Central memory CD8-positive, alpha-beta T cell (primary cell): Measurements from ENCODE around the gene TAS2R43.
"Not testable (repeated sequence)": the region's sequence is repeated elsewhere in the genome, so short reads cannot be mapped to it uniquely, and the experiment has no call there.

Experiments used
- ATAC-seq: fragments of 150-1000 bp; cut with Tn5 transposase; replicated peaks from 2 replicates; pipeline ENCODE4 v1.10.0; 2022; ENCODE audit warnings: mild to moderate bottlenecking, moderate FRiP score, moderate number of reproducible peaks; ENCODE audit not compliant: poor library complexity, severe bottlenecking; ENCODE audit errors: extremely low read depth
- DNase-seq, 2 donors: peaks; one replicate each; pipeline ENCODE4 v3.0.0; 2021; ENCODE audit warnings: low spot score in 2 of 2
- H3K27ac Mint-ChIP-seq: one replicate; pipeline ENCODE4 v1.8.0; 2022; ENCODE audit warnings: low read depth, mild to moderate bottlenecking, moderate library complexity, mixed read lengths
- H3K27me3 Mint-ChIP-seq: one replicate; pipeline ENCODE4 v1.8.0; 2022; ENCODE audit warnings: mixed read lengths
- H3K36me3 Mint-ChIP-seq: one replicate; pipeline ENCODE4 v1.8.0; 2022; ENCODE audit warnings: mild to moderate bottlenecking, moderate library complexity, mixed read lengths; ENCODE audit not compliant: insufficient read depth
- H3K4me1 Mint-ChIP-seq: one replicate; pipeline ENCODE4 v1.8.0; 2022; ENCODE audit warnings: mixed read lengths
- H3K4me3 Mint-ChIP-seq: one replicate; pipeline ENCODE4 v1.8.0; 2022; ENCODE audit warnings: mild to moderate bottlenecking, moderate library complexity, mixed read lengths
- H3K9me3 Mint-ChIP-seq: one replicate; pipeline ENCODE4 v1.8.0; 2022; ENCODE audit warnings: mixed read lengths

Gene TAS2R43, protein sequence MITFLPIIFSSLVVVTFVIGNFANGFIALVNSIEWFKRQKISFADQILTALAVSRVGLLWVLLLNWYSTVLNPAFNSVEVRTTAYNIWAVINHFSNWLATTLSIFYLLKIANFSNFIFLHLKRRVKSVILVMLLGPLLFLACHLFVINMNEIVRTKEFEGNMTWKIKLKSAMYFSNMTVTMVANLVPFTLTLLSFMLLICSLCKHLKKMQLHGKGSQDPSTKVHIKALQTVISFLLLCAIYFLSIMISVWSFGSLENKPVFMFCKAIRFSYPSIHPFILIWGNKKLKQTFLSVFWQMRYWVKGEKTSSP

GRCh38 chr12:11092128-11092527, at the start of gene TAS2R43:
TAS2R43 (minus strand) TSS chr12:11092313; CDS start chr12:11092229, 84 bp downstream.
- Mint-ChIP-seq H3K4me1 (peaks cover 8% of the 10 kb centered on the region), H3K27ac (no peak within 1 kb of the TSS), H3K4me3 (no peak within 1 kb of the TSS), H3K36me3 (no peaks in the 10 kb centered on the region), H3K27me3 (no peaks in the 10 kb centered on the region), H3K9me3 (no peaks in the 10 kb centered on the region)
- ATAC-seq (no peak), DNase-seq (no peak)

DNA sequence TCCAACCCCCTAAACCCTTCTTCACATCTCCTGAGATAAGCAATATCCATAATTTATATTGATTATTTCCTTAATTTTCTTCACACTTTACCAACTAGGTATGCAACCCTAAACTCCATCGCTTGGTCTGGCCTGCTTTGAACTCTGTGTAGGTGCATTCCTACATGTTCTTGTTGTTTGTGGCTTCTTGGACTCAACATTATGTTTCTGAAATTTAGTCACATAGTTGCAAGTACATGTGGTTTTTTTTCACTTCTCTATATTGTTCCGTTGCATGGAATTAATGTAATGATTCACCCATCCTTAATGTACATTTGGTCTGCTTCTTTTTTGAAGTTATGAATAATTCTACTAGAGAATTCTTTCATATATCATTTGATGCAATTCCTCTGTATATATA, 44.0 kb upstream of the TAS2R43 start:
- Mint-ChIP-seq H3K36me3 (peaks cover 6% of the 10 kb centered on the region), H3K27ac (no peak overlapping the region), H3K4me3 (no peak overlapping the region), H3K4me1 (peaks cover 21% of the 10 kb centered on the region), H3K27me3 (no peaks in the 10 kb centered on the region), H3K9me3 (no peaks in the 10 kb centered on the region)
- DNase-seq (no peak), ATAC-seq (no peak)

- no peak for ATAC-seq
Observed at GRCh38 chr12:11134305-11134704, 42.2 kb upstream of the TAS2R43 start, which contains the start of gene TAS2R30. TAS2R30 (minus strand) TSS chr12:11134644; CDS start chr12:11134244, 400 bp downstream.

DNA sequence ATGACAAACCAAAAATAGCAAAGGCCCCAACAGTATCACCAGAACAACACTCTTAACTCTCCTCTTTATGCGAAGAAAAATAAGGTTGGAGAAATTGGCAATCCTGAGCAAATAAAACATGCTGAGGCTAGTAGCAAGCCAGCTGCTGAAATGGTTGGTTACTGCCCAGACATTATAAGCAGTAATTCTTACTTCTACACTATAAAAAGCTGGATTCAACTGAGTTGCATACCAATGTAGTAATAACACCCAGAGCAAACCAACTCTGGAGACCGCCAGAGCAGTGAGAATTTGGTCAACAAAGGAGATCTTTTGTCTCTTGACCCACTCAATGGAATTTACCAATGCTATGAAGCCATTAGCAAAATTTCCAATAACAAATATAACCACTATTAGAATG, 41.7 kb upstream of the TAS2R43 start:
- H3K36me3 Mint-ChIP-seq, result peaks cover 6% of the 10 kb centered on the region
- peaks cover 30% of the 10 kb centered on the region for H3K4me1 Mint-ChIP-seq
- DNase-seq (no peak), ATAC-seq (no peak)
- no peaks in the 10 kb centered on the region for H3K27me3 Mint-ChIP-seq
- no peak overlapping the region for H3K27ac Mint-ChIP-seq
- no peak overlapping the region for H3K4me3 Mint-ChIP-seq
- H3K9me3 Mint-ChIP-seq, result no peaks in the 10 kb centered on the region

More at GRCh38 chr12:11134305-11134704, 42.2 kb upstream of the TAS2R43 start, which contains the start of gene TAS2R30:
- Mint-ChIP-seq H3K36me3 (peaks cover 6% of the 10 kb centered on the region), H3K27ac (no peak within 1 kb of the TSS), H3K27me3 (no peaks in the 10 kb centered on the region), H3K4me1 (peaks cover 30% of the 10 kb centered on the region), H3K4me3 (no peak within 1 kb of the TSS), H3K9me3 (no peaks in the 10 kb centered on the region)
- no peak for DNase-seq

DNA sequence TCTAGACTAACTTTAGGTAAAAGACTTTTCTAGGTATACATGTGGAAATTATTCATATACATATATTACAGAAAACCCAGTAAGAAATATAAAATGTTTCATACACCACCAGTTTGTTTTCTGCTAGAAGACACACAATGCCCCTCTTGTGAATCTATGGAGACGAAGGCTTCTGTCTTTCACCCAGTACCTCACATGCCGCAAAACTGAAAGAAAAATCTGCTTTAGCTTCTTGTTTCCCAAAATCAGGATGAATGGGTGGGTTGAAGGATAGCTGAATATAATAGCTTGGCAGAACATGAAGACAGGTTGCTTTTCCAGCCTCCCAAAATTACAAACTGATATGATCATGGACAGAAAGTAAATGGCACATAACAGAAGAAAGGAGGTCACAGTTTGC, 41.0 kb upstream of the TAS2R43 start:
- H3K4me1 Mint-ChIP-seq, result peaks cover 30% of the 10 kb centered on the region
- H3K36me3 Mint-ChIP-seq, result peaks cover 6% of the 10 kb centered on the region
- H3K9me3 Mint-ChIP-seq, result no peaks in the 10 kb centered on the region
- H3K27ac Mint-ChIP-seq, result no peak overlapping the region
- DNase-seq, result no peak
- ATAC-seq, result no peak
- H3K4me3 Mint-ChIP-seq, result no peak overlapping the region
- H3K27me3 Mint-ChIP-seq, result no peaks in the 10 kb centered on the region

- Mint-ChIP-seq H3K36me3 (peaks cover 6% of the 10 kb centered on the region), H3K4me1 (peaks cover 30% of the 10 kb centered on the region), H3K27me3 (no peaks in the 10 kb centered on the region), H3K4me3 (no peak overlapping the region), H3K27ac (no peak overlapping the region), H3K9me3 (no peaks in the 10 kb centered on the region)
- ATAC-seq (no peak), DNase-seq (no peak)
Observed at GRCh38 chr12:11130999-11131398, 38.9 kb upstream of the TAS2R43 start.

DNA sequence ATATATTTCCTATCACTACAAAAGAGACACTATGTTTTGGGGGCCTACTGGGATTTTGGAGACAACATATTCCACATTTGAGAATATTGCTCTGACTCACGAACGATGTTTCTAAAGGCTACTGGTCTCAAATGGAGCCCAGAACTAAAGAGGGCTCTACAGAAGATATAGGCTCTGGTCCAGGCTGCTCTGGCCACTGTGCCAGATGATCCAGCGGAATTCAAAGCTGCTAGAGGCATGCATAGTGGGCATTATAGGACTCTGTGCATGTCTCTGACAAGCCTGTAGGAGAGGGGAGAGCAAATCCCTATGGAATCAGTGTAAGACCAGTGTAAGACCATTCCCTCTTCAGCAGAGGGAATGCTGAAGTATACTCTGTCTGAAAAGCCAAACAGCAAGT, 38.3 kb upstream of the TAS2R43 start:
- H3K9me3 Mint-ChIP-seq, result no peaks in the 10 kb centered on the region

DNA sequence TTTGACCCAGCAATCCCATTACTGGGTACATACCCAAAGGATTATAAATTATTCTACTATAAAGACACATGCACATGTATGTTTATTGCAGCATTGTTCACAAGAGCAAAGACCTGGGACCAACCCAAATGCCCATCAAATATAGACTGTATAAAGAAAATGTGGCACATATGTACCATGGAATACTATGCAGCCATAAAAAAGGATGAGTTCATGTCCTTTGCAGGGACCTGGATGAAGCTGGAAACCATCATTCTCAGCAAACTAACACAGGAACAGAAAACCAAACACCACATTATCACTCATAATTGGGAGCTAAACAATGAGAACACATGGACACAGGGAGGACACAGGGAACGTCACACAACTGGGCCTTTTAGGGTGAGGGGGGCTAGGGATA, 22.0 kb upstream of the TAS2R43 start:
- not testable (repeated sequence) for H3K36me3 Mint-ChIP-seq

More for the DNA sequence above, 38.3 kb upstream of the TAS2R43 start:
- H3K4me3 Mint-ChIP-seq, result no peak overlapping the region
- no peak for DNase-seq
- peaks cover 6% of the 10 kb centered on the region for H3K36me3 Mint-ChIP-seq
- H3K27ac Mint-ChIP-seq, result no peak overlapping the region
- no peaks in the 10 kb centered on the region for H3K27me3 Mint-ChIP-seq
- ATAC-seq, result no peak
- peaks cover 28% of the 10 kb centered on the region for H3K4me1 Mint-ChIP-seq

GRCh38 chr12:11111213-11111612, 19.1 kb upstream of the TAS2R43 start:
- H3K4me3 Mint-ChIP-seq, H3K27me3 Mint-ChIP-seq, H3K9me3 Mint-ChIP-seq, H3K36me3 Mint-ChIP-seq, H3K27ac Mint-ChIP-seq, DNase-seq, ATAC-seq: not testable (repeated sequence)
- H3K4me1 Mint-ChIP-seq, result peaks cover 63% of the 10 kb centered on the region

More for the DNA sequence above, 22.0 kb upstream of the TAS2R43 start:
- H3K4me3 Mint-ChIP-seq, H3K27ac Mint-ChIP-seq, DNase-seq, H3K27me3 Mint-ChIP-seq, H3K9me3 Mint-ChIP-seq, ATAC-seq: not testable (repeated sequence)
- H3K4me1 Mint-ChIP-seq, result peaks cover 69% of the 10 kb centered on the region

- Mint-ChIP-seq H3K4me3 (no peak overlapping the region), H3K4me1 (peaks cover 47% of the 10 kb centered on the region), H3K27ac (no peak overlapping the region), H3K36me3 (peaks cover 2% of the 10 kb centered on the region), H3K27me3 (no peaks in the 10 kb centered on the region), H3K9me3 (peaks cover 11% of the 10 kb centered on the region)
- ATAC-seq (no peak), DNase-seq (no peak)
Observed at GRCh38 chr12:11108862-11109261, 16.7 kb upstream of the TAS2R43 start.

- no peak for ATAC-seq
- Mint-ChIP-seq H3K4me1 (peaks cover 43% of the 10 kb centered on the region), H3K27ac (no peak overlapping the region), H3K9me3 (peaks cover 12% of the 10 kb centered on the region), H3K4me3 (no peak overlapping the region), H3K27me3 (no peaks in the 10 kb centered on the region), H3K36me3 (peaks cover 5% of the 10 kb centered on the region)
- DNase-seq, result no peak
Observed at GRCh38 chr12:11107719-11108118, 15.6 kb upstream of the TAS2R43 start.

DNA sequence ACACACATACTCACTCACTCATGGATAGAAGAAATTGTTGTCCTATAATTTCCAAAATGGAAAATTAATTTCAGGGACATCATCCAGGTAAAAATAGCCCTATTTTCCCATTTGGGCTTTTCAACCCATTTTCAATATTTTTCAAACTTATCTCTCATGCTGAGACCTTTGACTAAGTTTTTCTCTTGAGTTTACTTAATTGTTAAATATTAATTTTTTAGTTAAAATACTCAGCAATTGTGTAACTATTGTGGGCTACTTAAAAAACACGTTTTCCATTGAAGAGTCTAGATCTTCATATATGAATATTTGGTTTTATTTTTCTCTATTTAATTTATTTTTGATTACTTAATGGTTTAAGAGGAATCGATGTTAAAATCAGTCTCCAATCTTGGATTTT, 14.2 kb upstream of the TAS2R43 start:
- Mint-ChIP-seq H3K4me3 (no peak overlapping the region), H3K27me3 (no peaks in the 10 kb centered on the region), H3K27ac (no peak overlapping the region), H3K36me3 (peaks cover 9% of the 10 kb centered on the region), H3K4me1 (peaks cover 35% of the 10 kb centered on the region), H3K9me3 (peaks cover 7% of the 10 kb centered on the region)
- ATAC-seq (no peak), DNase-seq (no peak)

DNA sequence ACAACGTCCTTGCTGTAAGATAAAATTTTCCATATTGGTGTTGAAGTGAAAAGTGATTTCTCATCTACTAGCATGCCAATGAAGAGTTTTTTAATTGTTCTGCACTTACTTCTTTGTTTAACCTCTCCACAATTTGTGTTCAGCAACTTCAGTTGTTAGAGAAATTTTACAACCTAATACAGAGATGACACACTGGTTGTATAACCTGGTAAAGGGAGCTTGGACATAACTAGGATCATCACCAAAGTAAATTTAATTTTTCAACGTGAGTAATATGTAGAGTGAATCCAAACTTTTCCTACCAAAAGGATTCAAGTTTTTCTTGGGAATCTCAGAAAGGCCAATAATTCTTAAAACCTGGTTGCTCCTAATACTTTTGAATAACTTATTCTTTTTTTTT, 13.4 kb upstream of the TAS2R43 start:
- peaks cover 9% of the 10 kb centered on the region for H3K36me3 Mint-ChIP-seq
- no peak overlapping the region for H3K4me3 Mint-ChIP-seq
- peaks cover 6% of the 10 kb centered on the region for H3K9me3 Mint-ChIP-seq
- ATAC-seq, result no peak
- H3K27ac Mint-ChIP-seq, result no peak overlapping the region
- no peak for DNase-seq
- H3K27me3 Mint-ChIP-seq, result no peaks in the 10 kb centered on the region
- H3K4me1 Mint-ChIP-seq, result peaks cover 27% of the 10 kb centered on the region
